Mesenchymal stem cell (in vitro differentiated cells and primary cell): ENCODE measurements around the gene RRBP1.

Experiments
- DNase-seq: peaks from one replicate; pipeline ENCODE4 v3.0.0-alpha.2; 2013
- H2AFZ ChIP-seq: one replicate; pipeline ENCODE4 v1.6.1; 2013; ENCODE audit warnings: low read depth, mild to moderate bottlenecking, control low read depth, inconsistent platforms, low read length, moderate library complexity
- H2AK5ac ChIP-seq: 2 replicates; pipeline ENCODE4 v1.6.1; 2013; ENCODE audit warnings: low read length, moderate library complexity, mild to moderate bottlenecking, inconsistent platforms; ENCODE audit not compliant: severe bottlenecking
- H2BK120ac ChIP-seq: one replicate; pipeline ENCODE4 v1.6.1; 2013; ENCODE audit warnings: low read depth, mild to moderate bottlenecking, inconsistent platforms, low read length, moderate library complexity
- H2BK12ac ChIP-seq, 2 experiments: one replicate each; pipeline ENCODE4 v1.6.1; 2013; ENCODE audit warnings: inconsistent platforms in 2 of 2, low read length in 2 of 2, mild to moderate bottlenecking in 2 of 2, moderate library complexity in 2 of 2, control low read depth in 1 of 2
- H2BK15ac ChIP-seq: one replicate; pipeline ENCODE4 v1.6.1; 2013; ENCODE audit warnings: mild to moderate bottlenecking, low read depth, inconsistent platforms; ENCODE audit not compliant: poor library complexity, severe bottlenecking
- H2BK5ac ChIP-seq: 2 replicates; pipeline ENCODE4 v1.6.1; 2013; ENCODE audit warnings: low read depth, mild to moderate bottlenecking, low read length, control low read depth, inconsistent platforms; ENCODE audit not compliant: poor library complexity, severe bottlenecking
- H3K14ac ChIP-seq, 2 experiments: one replicate each; pipeline ENCODE4 v1.6.1; 2013; ENCODE audit warnings: inconsistent platforms in 2 of 2, low read length in 2 of 2, control low read depth in 1 of 2, mild to moderate bottlenecking in 1 of 2, moderate library complexity in 1 of 2
- H3K18ac ChIP-seq, 2 experiments: one replicate each; pipeline ENCODE4 v1.6.1; 2013; ENCODE audit warnings: inconsistent platforms in 2 of 2, low read length in 2 of 2, control low read depth in 1 of 2, low read depth in 1 of 2, mild to moderate bottlenecking in 1 of 2
- H3K23ac ChIP-seq, 2 experiments: one replicate each; pipeline ENCODE4 v1.6.1; 2013; ENCODE audit warnings: inconsistent platforms in 2 of 2, low read length in 2 of 2, mild to moderate bottlenecking in 2 of 2, moderate library complexity in 2 of 2, control low read depth in 1 of 2
- H3K27ac ChIP-seq: 2 replicates; pipeline ENCODE4 v1.5.1; 2013; ENCODE audit warnings: mild to moderate bottlenecking, moderate library complexity, low read length, control low read depth, inconsistent platforms; ENCODE audit not compliant: poor library complexity, severe bottlenecking
- H3K27me3 ChIP-seq, 2 experiments: 2 replicates each; pipeline versions ENCODE4 v1.6.1 to v1.7.0; 2013; ENCODE audit warnings: low read length in 2 of 2, mild to moderate bottlenecking in 2 of 2, moderate library complexity in 2 of 2, control low read depth in 1 of 2, inconsistent platforms in 1 of 2; ENCODE audit not compliant: control insufficient read depth in 1 of 2, insufficient read depth in 1 of 2
- H3K36me3 ChIP-seq, 2 experiments: 2 replicates each; pipeline versions ENCODE4 v1.6.1 to v1.7.0; 2013; ENCODE audit warnings: low read length in 2 of 2, control low read depth in 1 of 2, inconsistent platforms in 1 of 2, low read depth in 1 of 2, mild to moderate bottlenecking in 1 of 2; ENCODE audit not compliant: insufficient read depth in 2 of 2, control insufficient read depth in 1 of 2
- H3K4ac ChIP-seq, 2 experiments: one replicate each; pipeline ENCODE4 v1.6.1; 2013; ENCODE audit warnings: inconsistent platforms in 2 of 2, low read length in 2 of 2, mild to moderate bottlenecking in 2 of 2, moderate library complexity in 2 of 2, control low read depth in 1 of 2, low read depth in 1 of 2
- H3K4me1 ChIP-seq: 2 replicates; pipeline ENCODE4 v1.6.1; 2013; ENCODE audit warnings: low read depth, low read length, control low read depth; ENCODE audit not compliant: control insufficient read depth, insufficient read depth
- H3K4me2 ChIP-seq: 2 replicates; pipeline ENCODE4 v1.6.1; 2013; ENCODE audit warnings: low read length, mild to moderate bottlenecking, inconsistent platforms; ENCODE audit not compliant: poor library complexity, severe bottlenecking
- H3K4me3 ChIP-seq, 2 experiments: 2 replicates each; pipeline versions ENCODE4 v1.5.1 to v1.7.0; 2013; ENCODE audit warnings: low read length in 2 of 2, mild to moderate bottlenecking in 2 of 2, control low read depth in 1 of 2, low read depth in 1 of 2; ENCODE audit not compliant: insufficient read depth in 1 of 2
- H3K79me1 ChIP-seq: replicated peaks from 2 replicates; pipeline ENCODE4 v1.6.1; 2013; ENCODE audit warnings: mild to moderate bottlenecking, control low read depth, low read length, inconsistent platforms; ENCODE audit not compliant: poor library complexity, severe bottlenecking
- H3K9ac ChIP-seq: 2 replicates; pipeline ENCODE4 v1.7.0; 2013; ENCODE audit warnings: mild to moderate bottlenecking, low read length, moderate library complexity
- H3K9me3 ChIP-seq: 2 replicates; pipeline ENCODE4 v1.7.0; 2013; ENCODE audit warnings: mild to moderate bottlenecking, low read length; ENCODE audit not compliant: control insufficient read depth
- H4K8ac ChIP-seq: one replicate; pipeline ENCODE4 v1.6.1; 2013; ENCODE audit warnings: inconsistent platforms, mild to moderate bottlenecking, low read length, moderate library complexity
- H4K91ac ChIP-seq: one replicate; pipeline ENCODE4 v1.6.1; 2013; ENCODE audit warnings: mild to moderate bottlenecking, low read length, inconsistent platforms
- WGBS: methylation state at CpG from one replicate; pipeline ENCODE4 v1.1.7; 2013; ENCODE audit warnings: mixed read lengths; 5-methylcytosine and 5-hydroxymethylcytosine counted together

The RRBP1 gene

GRCh38 chr20:17722493-17723300 is 40.7 kb upstream of the RRBP1 start:
- H3K4ac ChIP-seq = no peak overlapping the region
- no peak overlapping the region for H2BK12ac ChIP-seq
- H3K4me1 ChIP-seq = no peaks in the 10 kb centered on the region

GRCh38 chr20:17721802-17722486 is 39.9 kb upstream of the RRBP1 start:
- Histone ChIP-seq H3K14ac (no peak overlapping the region), H2BK5ac (no peak overlapping the region), H2BK15ac (no peak overlapping the region), H4K91ac (no peak overlapping the region), H3K27me3 (peaks cover 12 to 32% of the 10 kb centered on the region in 2 experiments), H3K79me1 (no peaks in the 10 kb centered on the region), H2AFZ (no peak overlapping the region), H3K9me3 (no peaks in the 10 kb centered on the region), H3K23ac (no peak overlapping the region), H3K4me1 (no peaks in the 10 kb centered on the region), H3K36me3 (no peaks in the 10 kb centered on the region), H3K27ac (no peak overlapping the region), H4K8ac (no peak overlapping the region), H3K9ac (no peak overlapping the region), H3K4me2 (no peak overlapping the region), H2BK120ac (no peak overlapping the region), H3K4ac (no peak overlapping the region), H2BK12ac (no peak overlapping the region), H3K18ac (no peak overlapping the region), H3K4me3 (no peak overlapping the region), H2AK5ac (no peak overlapping the region)
- DNase-seq = no peak
- WGBS = 55% methylated on average over 6 of the region's 6 CpGs

More at GRCh38 chr20:17722493-17723300, 40.7 kb upstream of the RRBP1 start:
- H3K14ac ChIP-seq = no peak overlapping the region
- H3K18ac ChIP-seq = no peak overlapping the region
- H3K23ac ChIP-seq = no peak overlapping the region
- H2BK120ac ChIP-seq = no peak overlapping the region
- no peak overlapping the region for H2AK5ac ChIP-seq
- no peak overlapping the region for H3K9ac ChIP-seq
- H3K27ac ChIP-seq = no peak overlapping the region
- peaks cover 12 to 32% of the 10 kb centered on the region in 2 experiments for H3K27me3 ChIP-seq
- no peak overlapping the region for H2BK5ac ChIP-seq
- H2AFZ ChIP-seq = no peak overlapping the region
- H3K9me3 ChIP-seq = no peaks in the 10 kb centered on the region
- H4K91ac ChIP-seq = no peak overlapping the region
- no peak for DNase-seq
- H3K79me1 ChIP-seq = no peaks in the 10 kb centered on the region
- no peak overlapping the region for H3K4me2 ChIP-seq
- no peak overlapping the region for H4K8ac ChIP-seq
- no peaks in the 10 kb centered on the region for H3K36me3 ChIP-seq
- 88% methylated on average over 13 of the region's 14 CpGs for WGBS
- no peak overlapping the region for H2BK15ac ChIP-seq
- H3K4me3 ChIP-seq = no peak overlapping the region

GRCh38 chr20:17720755-17721154 is 38.7 kb upstream of the RRBP1 start:
- H2BK120ac ChIP-seq = no peak overlapping the region

GRCh38 chr20:17716331-17716730 is 34.3 kb upstream of the RRBP1 start:
- H4K8ac ChIP-seq = no peak overlapping the region
- no peak overlapping the region for H3K27ac ChIP-seq
- H3K4me2 ChIP-seq = no peak overlapping the region
- peaks cover 3% of the 10 kb centered on the region for H3K4me1 ChIP-seq
- H2AFZ ChIP-seq = no peak overlapping the region
- H2BK120ac ChIP-seq = no peak overlapping the region
- H3K79me1 ChIP-seq = no peaks in the 10 kb centered on the region
- H3K27me3 ChIP-seq = peaks cover 0 to 3% of the 10 kb centered on the region in 2 experiments
- 78% methylated on average over 7 of the region's 7 CpGs for WGBS
- H3K18ac ChIP-seq = no peak overlapping the region
- H2BK12ac ChIP-seq = no peak overlapping the region
- H3K23ac ChIP-seq = no peak overlapping the region
- H3K4ac ChIP-seq = no peak overlapping the region
- no peak overlapping the region for H3K4me3 ChIP-seq
- no peak for DNase-seq
- no peak overlapping the region for H2BK15ac ChIP-seq
- H3K36me3 ChIP-seq = no peaks in the 10 kb centered on the region
- no peak overlapping the region for H3K14ac ChIP-seq
- no peak overlapping the region for H2AK5ac ChIP-seq
- H3K9me3 ChIP-seq = no peaks in the 10 kb centered on the region
- H2BK5ac ChIP-seq = no peak overlapping the region
- no peak overlapping the region for H3K9ac ChIP-seq
- H4K91ac ChIP-seq = no peak overlapping the region

More at GRCh38 chr20:17720755-17721154, 38.7 kb upstream of the RRBP1 start:
- H3K4me2 ChIP-seq = no peak overlapping the region
- no peaks in the 10 kb centered on the region for H3K9me3 ChIP-seq
- 83% methylated on average over 4 of the region's 4 CpGs for WGBS
- H3K18ac ChIP-seq = no peak overlapping the region
- no peak overlapping the region for H3K23ac ChIP-seq
- H2BK12ac ChIP-seq = no peak overlapping the region
- no peaks in the 10 kb centered on the region for H3K79me1 ChIP-seq
- peaks cover 12 to 31% of the 10 kb centered on the region in 2 experiments for H3K27me3 ChIP-seq
- no peak overlapping the region for H3K27ac ChIP-seq
- no peak overlapping the region for H3K4me3 ChIP-seq
- H3K36me3 ChIP-seq = no peaks in the 10 kb centered on the region
- H3K14ac ChIP-seq = no peak overlapping the region
- H3K4ac ChIP-seq = no peak overlapping the region
- no peak overlapping the region for H2AFZ ChIP-seq
- no peak overlapping the region for H2BK15ac ChIP-seq
- no peaks in the 10 kb centered on the region for H3K4me1 ChIP-seq
- no peak for DNase-seq
- no peak overlapping the region for H4K8ac ChIP-seq
- no peak overlapping the region for H2BK5ac ChIP-seq
- H4K91ac ChIP-seq = no peak overlapping the region
- H3K9ac ChIP-seq = no peak overlapping the region
- H2AK5ac ChIP-seq = no peak overlapping the region
